NCI-H524 (cell line): ENCODE data around the gene PI4KA.
"Not testable (repeated sequence)": the region's sequence is repeated elsewhere in the genome, so short reads cannot be mapped to it uniquely, and the experiment has no call there.

Experiments
- DNase-seq, 2 experiments: peaks; one replicate each; lab custom pipeline; 2025; lab: John Stamatoyannopoulos, UW

PI4KA gene

GRCh38 chr22:20748082-20748481, 110.5 kb downstream of the PI4KA start:
- DNase-seq: no peak

GRCh38 chr22:20747223-20747622, 111.4 kb downstream of the PI4KA start:
- DNase-seq: no peak

DNA sequence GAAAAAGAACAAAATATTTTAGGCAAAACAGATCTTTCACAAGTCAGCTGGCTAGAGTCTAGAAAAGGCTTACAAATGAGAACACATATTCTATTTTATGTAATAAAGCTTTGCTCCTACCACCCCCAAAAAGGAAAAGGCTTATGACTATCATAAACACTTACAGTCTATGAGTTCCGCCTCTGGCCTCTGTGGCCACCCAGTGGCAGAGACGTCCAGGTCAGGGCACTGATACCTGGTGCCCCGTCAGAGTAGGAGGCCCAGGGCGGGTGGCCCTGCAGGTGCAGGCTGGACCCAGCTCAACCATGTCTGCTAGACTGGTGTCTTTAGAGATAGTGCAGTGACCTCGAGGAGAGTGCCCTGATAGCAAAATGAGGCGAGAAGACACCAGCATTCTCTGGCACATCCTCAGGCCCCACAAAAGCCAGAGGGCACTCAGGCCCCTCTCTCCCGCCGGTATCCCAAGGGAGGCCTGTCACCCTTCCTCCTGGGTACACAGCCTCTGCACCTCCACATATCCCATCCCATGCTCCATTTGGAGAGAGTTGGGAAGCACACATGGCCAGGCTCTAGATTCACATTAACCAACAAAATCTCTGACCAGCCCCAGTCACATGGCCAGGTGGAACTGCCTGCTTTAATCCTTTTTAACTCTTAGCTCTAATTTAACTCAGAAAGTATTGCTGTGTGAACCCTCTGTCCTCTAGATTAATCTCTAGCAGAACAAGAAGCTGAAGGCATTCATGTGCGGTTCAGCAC, 112.0 kb downstream of the PI4KA start:
- no peak for DNase-seq

- no peak for DNase-seq
These were observed 113.5 kb downstream of the PI4KA start for GRCh38 chr22:20745119-20745518.

DNA sequence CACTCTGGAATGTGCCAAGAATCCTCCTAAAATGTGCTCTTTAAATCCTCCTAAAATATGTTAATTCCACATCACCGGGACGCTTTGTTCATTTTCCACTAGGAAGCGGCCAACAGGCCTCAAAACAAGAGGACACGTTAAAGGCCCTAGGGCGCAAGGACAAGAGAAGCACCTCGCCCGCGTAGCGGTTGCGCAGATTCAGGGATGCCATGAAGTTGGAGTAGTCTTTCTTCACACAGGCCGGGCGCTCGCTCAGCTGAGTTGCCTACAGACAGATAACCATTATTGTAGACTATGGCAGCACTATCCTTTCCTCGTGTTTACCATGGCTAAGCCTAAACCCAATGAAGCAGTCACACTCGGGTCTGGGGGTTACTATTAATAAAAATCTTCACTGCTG, 114.2 kb downstream of the PI4KA start:
- DNase-seq: no peak

- no peak for DNase-seq
These were observed 115.8 kb downstream of the PI4KA start for GRCh38 chr22:20742764-20743163.

DNA sequence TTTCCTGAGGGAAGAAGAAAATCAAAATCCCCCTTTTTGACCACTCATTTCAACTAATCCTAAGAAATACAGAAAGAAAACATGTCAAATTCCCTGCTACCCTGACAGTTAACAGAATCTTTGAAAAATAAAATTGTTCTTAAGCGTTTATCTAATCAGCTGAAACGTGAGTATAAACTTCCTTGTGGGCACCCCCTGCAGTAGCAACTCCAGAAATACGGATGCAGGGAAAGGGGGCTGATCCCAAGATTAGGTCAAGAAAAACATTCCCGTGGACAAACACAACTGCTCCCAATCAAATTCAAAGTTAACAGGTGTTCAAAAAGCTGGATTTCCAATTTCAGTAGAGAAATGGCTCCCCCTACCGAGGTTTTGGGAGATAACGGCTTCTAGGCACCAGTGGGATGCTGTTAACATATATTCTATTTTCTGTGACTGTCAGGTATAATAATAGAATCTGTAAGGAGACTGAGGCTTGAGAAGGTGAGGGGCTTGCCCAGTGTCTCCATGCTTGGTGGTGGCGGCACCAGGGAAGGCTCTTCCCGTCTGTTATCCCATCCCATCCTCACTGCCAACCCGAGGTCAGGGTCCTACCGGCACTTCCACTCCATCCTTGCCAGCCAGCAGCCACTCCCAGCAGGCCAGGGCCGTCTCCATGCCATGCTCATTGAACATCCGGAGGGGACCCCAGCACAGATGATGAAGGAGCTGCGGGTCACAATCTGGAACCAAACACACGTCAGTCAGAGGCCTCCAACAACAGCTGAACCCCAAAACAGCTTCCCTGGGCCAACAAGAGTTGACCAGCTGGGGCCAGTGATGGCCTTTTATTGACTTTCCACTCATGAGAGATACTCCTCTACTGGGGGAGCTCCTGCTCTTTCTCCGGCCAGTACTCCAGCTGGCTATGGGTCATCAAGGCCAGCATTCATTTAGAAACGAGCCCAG, 116.7 kb downstream of the PI4KA start:
- peak; percentile 57 to 72 for DNase-seq

DNA sequence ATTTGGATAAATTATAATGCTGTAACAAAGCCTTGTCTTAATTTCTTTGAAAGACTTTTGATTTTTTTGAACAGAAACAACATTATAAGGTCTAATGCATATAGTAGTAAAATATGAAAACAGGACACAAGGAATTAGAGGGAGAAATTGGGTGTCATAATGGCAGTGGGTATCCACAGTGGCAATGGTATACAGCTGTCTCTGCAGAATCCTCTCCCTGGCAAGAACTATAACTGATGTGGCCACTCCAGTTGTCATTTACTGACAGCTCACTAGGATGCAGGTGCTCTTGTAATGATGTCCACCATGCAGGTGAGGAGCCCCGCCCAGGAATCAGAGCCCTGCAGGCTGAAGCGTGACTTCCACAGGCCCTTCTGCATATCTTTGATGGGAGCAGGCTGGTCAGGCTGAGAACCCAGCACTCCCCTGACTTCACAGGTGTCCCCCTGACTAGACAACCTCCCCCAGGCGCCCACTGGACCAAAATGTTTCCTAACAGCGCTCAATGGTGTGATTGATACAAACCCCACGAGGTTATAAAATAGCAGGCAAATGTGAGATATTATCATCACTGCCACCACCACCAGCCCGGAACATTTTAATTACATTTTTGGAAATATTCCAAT, 117.5 kb downstream of the PI4KA start:
- no peak for DNase-seq

- no peak for DNase-seq
These were observed 118.2 kb downstream of the PI4KA start for GRCh38 chr22:20740222-20740951.

- DNase-seq: no peak
These were observed 120.1 kb downstream of the PI4KA start for GRCh38 chr22:20738394-20739089.

DNA sequence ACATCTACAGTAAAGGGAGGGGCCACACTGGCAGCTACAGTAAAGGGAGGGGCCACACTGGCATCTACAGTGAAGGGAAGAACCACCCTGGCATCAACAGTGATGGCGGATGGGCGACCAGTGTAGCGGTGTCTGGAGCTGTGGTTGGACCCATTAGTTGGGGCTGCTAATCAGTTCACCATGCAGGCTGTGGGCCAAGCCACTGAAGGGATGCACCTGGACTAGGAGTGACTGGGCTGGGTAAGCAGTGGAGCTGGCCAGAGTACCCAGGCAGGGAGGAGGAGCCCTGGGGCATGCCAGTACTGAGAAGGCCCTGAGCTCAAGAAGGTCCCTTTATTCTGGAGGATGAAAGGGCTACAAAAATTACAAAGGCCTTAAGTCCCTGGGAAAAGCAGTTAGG, 121.7 kb downstream of the PI4KA start:
- not testable (repeated sequence) for DNase-seq

- not testable (repeated sequence) for DNase-seq
These were observed 123.1 kb downstream of the PI4KA start for GRCh38 chr22:20735356-20736162.

DNA sequence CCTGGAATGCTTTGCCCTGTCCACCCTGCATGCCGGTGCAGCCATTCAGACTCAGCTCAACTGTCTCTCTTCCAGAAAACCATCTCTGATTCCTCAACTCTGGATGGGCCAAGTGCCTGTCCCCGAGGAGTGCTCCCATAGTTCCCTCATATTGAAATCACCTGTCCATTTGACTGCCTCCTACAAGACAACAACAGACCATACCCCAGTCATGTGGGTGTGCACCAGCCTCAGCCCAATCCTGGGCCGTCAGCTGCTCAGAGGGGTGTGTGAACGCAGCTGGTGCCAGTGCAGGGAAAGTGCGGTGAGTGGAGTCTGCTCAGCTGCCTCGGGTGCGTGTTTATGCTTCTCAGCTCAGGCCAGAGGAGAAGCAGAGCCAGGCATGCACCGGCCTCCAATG, 126.2 kb downstream of the PI4KA start:
- DNase-seq: not testable (repeated sequence)

DNA sequence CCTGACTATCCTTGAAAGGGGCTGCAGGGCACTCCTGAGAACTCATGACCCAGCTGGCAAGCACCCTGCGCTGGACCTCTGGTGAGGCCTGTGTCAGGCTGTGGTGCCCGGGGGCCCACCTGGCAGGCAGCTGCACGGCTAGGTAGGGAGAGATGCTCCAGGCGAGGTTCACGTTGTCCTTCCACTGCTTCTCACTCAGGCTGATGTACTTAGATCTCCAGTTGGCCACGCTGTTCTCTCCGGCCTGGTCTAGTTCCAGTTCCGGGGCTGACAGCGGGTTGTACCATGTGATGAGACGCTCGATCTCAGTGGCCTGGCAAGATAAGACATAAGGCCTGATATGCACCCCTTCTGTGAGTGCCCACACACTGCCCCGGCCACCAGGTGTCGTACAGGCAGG, 129.4 kb downstream of the PI4KA start:
- no peak for DNase-seq

- DNase-seq: no peak
These were observed 130.0 kb downstream of the PI4KA start for GRCh38 chr22:20728523-20729190.

GRCh38 chr22:20727118-20728015, 131.2 kb downstream of the PI4KA start:
- no peak for DNase-seq

DNA sequence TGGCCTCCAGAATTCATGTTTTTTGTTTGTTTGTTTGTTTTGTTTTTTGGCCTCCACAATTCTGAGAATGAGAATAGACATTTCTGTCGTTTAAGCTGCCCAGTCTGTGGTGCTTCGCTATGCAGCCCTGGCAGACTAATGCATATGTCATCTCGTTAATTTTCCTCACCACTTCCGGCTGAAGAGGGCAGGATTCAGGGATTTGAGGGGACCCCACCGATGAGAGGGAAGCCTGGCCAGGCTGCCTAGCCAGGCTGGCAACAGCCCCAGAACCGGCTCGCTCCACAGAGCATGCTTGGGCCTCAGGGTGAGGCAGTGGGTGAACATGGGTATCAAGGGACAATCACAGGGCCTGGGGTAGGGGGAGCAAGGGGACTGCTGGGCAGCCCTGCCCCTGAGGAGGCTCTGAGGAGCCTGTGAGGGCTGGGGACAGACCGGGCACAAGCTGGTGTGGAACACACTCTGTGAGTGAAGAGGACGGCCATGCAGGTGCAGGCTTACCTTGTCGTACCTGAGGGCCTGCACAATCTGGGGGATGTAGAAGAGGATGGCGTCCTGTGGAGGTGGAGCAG, 132.5 kb downstream of the PI4KA start:
- no peak for DNase-seq

GRCh38 chr22:20724676-20725454, 133.7 kb downstream of the PI4KA start:
- no peak for DNase-seq
